NT2/D1 (cell line): ENCODE results near the gene RGS7.
"Not testable (repeated sequence)": the region's sequence is repeated elsewhere in the genome, so short reads cannot be mapped to it uniquely, and the experiment has no call there.

Source experiments
- DNase-seq: peaks from one replicate; pipeline ENCODE4 v3.0.0-alpha.2; 2011; ENCODE audit warnings: low read depth, low spot score
- H3K27me3 ChIP-seq: 2 replicates; pipeline ENCODE4 v1.6.0; 2011; ENCODE audit warnings: mild to moderate bottlenecking; ENCODE audit not compliant: insufficient read length, insufficient read depth
- H3K36me3 ChIP-seq: 2 replicates; pipeline ENCODE4 v1.6.1; 2011; ENCODE audit warnings: mild to moderate bottlenecking, low read length, mixed read lengths; ENCODE audit not compliant: insufficient read depth, insufficient read length
- H3K4me1 ChIP-seq: 2 replicates; pipeline ENCODE4 v1.5.1; 2011; ENCODE audit not compliant: insufficient read depth, insufficient read length
- H3K4me3 ChIP-seq: 2 replicates; pipeline ENCODE4 v1.5.1; 2011; ENCODE audit warnings: low read depth; ENCODE audit not compliant: insufficient read length
- H3K9ac ChIP-seq: 2 replicates; pipeline ENCODE4 v1.6.0; 2011; ENCODE audit warnings: low read depth; ENCODE audit not compliant: insufficient read length
- H3K9me3 ChIP-seq: 2 replicates; pipeline ENCODE4 v1.5.1; 2011; ENCODE audit warnings: mild to moderate bottlenecking, low read length; ENCODE audit not compliant: insufficient read depth
- SUZ12 ChIP-seq: IDR thresholded peaks from 2 replicates; pipeline ENCODE4 v1.6.1; 2011; ENCODE audit not compliant: insufficient read length, insufficient read depth; ENCODE audit errors: extremely low read depth
- YY1 ChIP-seq: IDR thresholded peaks from 2 replicates; pipeline ENCODE4 v1.6.1; 2011; ENCODE audit not compliant: insufficient read length, insufficient read depth
- ZNF274 ChIP-seq: IDR thresholded peaks from 2 replicates; pipeline ENCODE4 v1.6.1; 2011; ENCODE audit warnings: mild to moderate bottlenecking, low read depth, low read length

Gene RGS7

GRCh38 chr1:241090798-241091197 is 266.2 kb downstream of the RGS7 start:
- no peaks in the 10 kb centered on the region for H3K9me3 ChIP-seq
- H3K4me1 ChIP-seq, result no peaks in the 10 kb centered on the region
- no peak overlapping the region for H3K9ac ChIP-seq
- DNase-seq, result no peak
- H3K27me3 ChIP-seq, result no peaks in the 10 kb centered on the region
- TF ChIP-seq YY1, result no peak
- TF ChIP-seq ZNF274, result no peak
- TF ChIP-seq SUZ12, result no peak
- no peaks in the 10 kb centered on the region for H3K36me3 ChIP-seq
- H3K4me3 ChIP-seq, result no peak overlapping the region

GRCh38 chr1:241089066-241089465 is 267.9 kb downstream of the RGS7 start:
- not testable (repeated sequence) for H3K4me1 ChIP-seq

GRCh38 chr1:241088075-241088474 is 268.9 kb downstream of the RGS7 start:
- not testable (repeated sequence) for H3K9me3 ChIP-seq, H3K9ac ChIP-seq, H3K4me1 ChIP-seq, DNase-seq, H3K27me3 ChIP-seq, H3K4me3 ChIP-seq, H3K36me3 ChIP-seq

More at GRCh38 chr1:241089066-241089465, 267.9 kb downstream of the RGS7 start:
- DNase-seq, H3K9me3 ChIP-seq, H3K36me3 ChIP-seq, H3K4me3 ChIP-seq, H3K9ac ChIP-seq, H3K27me3 ChIP-seq: not testable (repeated sequence)

- TF ChIP-seq ZNF274 (no peak), SUZ12 (no peak), YY1 (no peak)
- no peak for DNase-seq
Measured at GRCh38 chr1:241086686-241087085, 270.3 kb downstream of the RGS7 start.

GRCh38 chr1:241083285-241083684 is 273.7 kb downstream of the RGS7 start:
- Histone ChIP-seq H3K36me3 (no peaks in the 10 kb centered on the region), H3K9me3 (no peaks in the 10 kb centered on the region), H3K27me3 (no peaks in the 10 kb centered on the region), H3K4me1 (no peaks in the 10 kb centered on the region), H3K9ac (no peak overlapping the region), H3K4me3 (no peak overlapping the region)
- no peak for TF ChIP-seq SUZ12
- TF ChIP-seq YY1, result no peak
- no peak for TF ChIP-seq ZNF274
- no peak for DNase-seq

More at GRCh38 chr1:241086686-241087085, 270.3 kb downstream of the RGS7 start:
- Histone ChIP-seq H3K9me3 (no peaks in the 10 kb centered on the region), H3K4me1 (no peaks in the 10 kb centered on the region), H3K9ac (no peak overlapping the region), H3K4me3 (no peak overlapping the region), H3K27me3 (no peaks in the 10 kb centered on the region), H3K36me3 (no peaks in the 10 kb centered on the region)

GRCh38 chr1:241081473-241081872 is 275.5 kb downstream of the RGS7 start:
- TF ChIP-seq YY1 (no peak), SUZ12 (no peak), ZNF274 (no peak)
- no peak overlapping the region for H3K9ac ChIP-seq
- no peaks in the 10 kb centered on the region for H3K36me3 ChIP-seq
- no peak overlapping the region for H3K4me3 ChIP-seq
- no peaks in the 10 kb centered on the region for H3K27me3 ChIP-seq
- no peaks in the 10 kb centered on the region for H3K9me3 ChIP-seq
- no peak for DNase-seq
- H3K4me1 ChIP-seq, result no peaks in the 10 kb centered on the region

- H3K4me1 ChIP-seq, result no peaks in the 10 kb centered on the region
- DNase-seq, result no peak
- H3K9ac ChIP-seq, result no peak overlapping the region
- no peaks in the 10 kb centered on the region for H3K9me3 ChIP-seq
- no peak for TF ChIP-seq YY1
- TF ChIP-seq SUZ12, result no peak
- TF ChIP-seq ZNF274, result no peak
- H3K27me3 ChIP-seq, result no peaks in the 10 kb centered on the region
- H3K36me3 ChIP-seq, result no peaks in the 10 kb centered on the region
- no peak overlapping the region for H3K4me3 ChIP-seq
Measured at GRCh38 chr1:241079459-241079858, 277.5 kb downstream of the RGS7 start.

GRCh38 chr1:241079047-241079446 is 278.0 kb downstream of the RGS7 start:
- no peaks in the 10 kb centered on the region for H3K27me3 ChIP-seq
- no peaks in the 10 kb centered on the region for H3K36me3 ChIP-seq
- TF ChIP-seq YY1, result no peak
- TF ChIP-seq SUZ12, result no peak
- no peak overlapping the region for H3K9ac ChIP-seq
- no peaks in the 10 kb centered on the region for H3K4me1 ChIP-seq
- H3K4me3 ChIP-seq, result no peak overlapping the region
- no peak for DNase-seq
- no peaks in the 10 kb centered on the region for H3K9me3 ChIP-seq
